ENCODE measurements around the gene CASK. TPM values are rescaled to one million over a fixed set of nuclear protein-coding genes. Genes with fewer than 3 reads are reported as not detected.

CASK gene
- total RNA-seq, 1 experiment from 2014 or later = 33.5 TPM

DNA sequence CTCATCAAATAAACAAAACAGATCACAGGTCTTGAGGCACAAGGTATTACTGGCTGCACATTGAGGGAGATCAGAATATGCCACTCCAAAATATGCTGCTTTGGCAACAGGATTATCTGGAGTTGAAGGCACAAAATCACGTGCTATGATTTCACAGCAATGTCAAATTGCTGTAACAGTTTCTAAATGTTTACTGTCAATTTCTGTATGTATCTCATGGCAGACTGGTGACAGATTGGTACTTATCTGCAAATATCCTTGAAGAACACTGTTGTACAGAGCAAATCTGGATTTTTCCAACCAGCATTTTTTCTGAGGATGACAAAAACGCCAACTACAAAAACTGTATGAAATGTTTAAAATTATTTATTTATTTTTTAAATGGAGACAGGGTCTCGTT lies 172.6 kb downstream of the CASK start:
- no TSS peak for BruUV-seq (replicated peaks)
- POLR2A ChIA-PET = no interaction called here
- intact Hi-C loops (cut with micrococcal nuclease; ENCODE audit: unreplicated experiment) = no loop called here
- DNase-seq (ENCODE audit: low read depth, low spot score) (no peak), ATAC-seq (no peak)
- Histone ChIP-seq H3K27me3 (ENCODE audit: control insufficient read depth, insufficient read depth, low read length) (no peaks in the 10 kb centered on the region), H3K27ac (ENCODE audit: low read length) (no peak overlapping the region), H3K36me3 (ENCODE audit: control insufficient read depth, insufficient read depth, low read length) (no peaks in the 10 kb centered on the region), H3K4me1 (ENCODE audit: control insufficient read depth, insufficient read depth, low read length) (no peaks in the 10 kb centered on the region), H3K9me3 (ENCODE audit: control insufficient read depth, insufficient read depth, low read depth, low read length) (no peaks in the 10 kb centered on the region), H3K4me3 (ENCODE audit: low read depth in 2 of 2, low read length in 2 of 2) (no peak overlapping the region)
- CTCF ChIA-PET = no interaction called here
- in situ Hi-C loops (cut with HindIII; ENCODE audit: low pct_unique_long_range_greater_than_20kb, low sequenced_read_pairs) = no loop called here
- TF ChIP-seq POLR2AphosphoS5 (IDR thresholded peaks at IDR 0.05; ENCODE audit: low read depth, low read length) (no peak), CTCF (IDR thresholded peaks at IDR 0.05) (no peak), TCF7L2 (IDR thresholded peaks at IDR 0.05; ENCODE audit: low read depth, low read length) (no peak), SIN3A (IDR thresholded peaks at IDR 0.05; ENCODE audit: borderline replicate concordance, insufficient read depth, low read depth, low read length) (no peak)
- TF ChIP-seq, protein P1, sequence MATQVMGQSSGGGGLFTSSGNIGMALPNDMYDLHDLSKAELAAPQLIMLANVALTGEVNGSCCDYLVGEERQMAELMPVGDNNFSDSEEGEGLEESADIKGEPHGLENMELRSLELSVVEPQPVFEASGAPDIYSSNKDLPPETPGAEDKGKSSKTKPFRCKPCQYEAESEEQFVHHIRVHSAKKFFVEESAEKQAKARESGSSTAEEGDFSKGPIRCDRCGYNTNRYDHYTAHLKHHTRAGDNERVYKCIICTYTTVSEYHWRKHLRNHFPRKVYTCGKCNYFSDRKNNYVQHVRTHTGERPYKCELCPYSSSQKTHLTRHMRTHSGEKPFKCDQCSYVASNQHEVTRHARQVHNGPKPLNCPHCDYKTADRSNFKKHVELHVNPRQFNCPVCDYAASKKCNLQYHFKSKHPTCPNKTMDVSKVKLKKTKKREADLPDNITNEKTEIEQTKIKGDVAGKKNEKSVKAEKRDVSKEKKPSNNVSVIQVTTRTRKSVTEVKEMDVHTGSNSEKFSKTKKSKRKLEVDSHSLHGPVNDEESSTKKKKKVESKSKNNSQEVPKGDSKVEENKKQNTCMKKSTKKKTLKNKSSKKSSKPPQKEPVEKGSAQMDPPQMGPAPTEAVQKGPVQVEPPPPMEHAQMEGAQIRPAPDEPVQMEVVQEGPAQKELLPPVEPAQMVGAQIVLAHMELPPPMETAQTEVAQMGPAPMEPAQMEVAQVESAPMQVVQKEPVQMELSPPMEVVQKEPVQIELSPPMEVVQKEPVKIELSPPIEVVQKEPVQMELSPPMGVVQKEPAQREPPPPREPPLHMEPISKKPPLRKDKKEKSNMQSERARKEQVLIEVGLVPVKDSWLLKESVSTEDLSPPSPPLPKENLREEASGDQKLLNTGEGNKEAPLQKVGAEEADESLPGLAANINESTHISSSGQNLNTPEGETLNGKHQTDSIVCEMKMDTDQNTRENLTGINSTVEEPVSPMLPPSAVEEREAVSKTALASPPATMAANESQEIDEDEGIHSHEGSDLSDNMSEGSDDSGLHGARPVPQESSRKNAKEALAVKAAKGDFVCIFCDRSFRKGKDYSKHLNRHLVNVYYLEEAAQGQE (IDR thresholded peaks at IDR 0.05; ENCODE audit: insufficient read depth in 1 of 2, low read depth in 2 of 2, low read length in 1 of 2) = no peak

GRCh38 chrX:41739871-41740270 lies 183.5 kb downstream of the CASK start:
- Histone ChIP-seq H3K36me3 (ENCODE audit: control insufficient read depth, insufficient read depth, low read length) (no peaks in the 10 kb centered on the region; the same call in 1 of the 2 replicates), H3K4me1 (ENCODE audit: control insufficient read depth, insufficient read depth, low read length) (no peaks in the 10 kb centered on the region), H3K27me3 (ENCODE audit: control insufficient read depth, insufficient read depth, low read length) (no peaks in the 10 kb centered on the region), H3K9me3 (ENCODE audit: control insufficient read depth, insufficient read depth, low read depth, low read length) (no peaks in the 10 kb centered on the region), H3K27ac (ENCODE audit: low read length) (no peak overlapping the region), H3K4me3 (ENCODE audit: low read depth in 2 of 2, low read length in 2 of 2) (no peak overlapping the region)
- no TSS peak for BruUV-seq (replicated peaks)
- TF ChIP-seq TCF7L2 (IDR thresholded peaks at IDR 0.05; ENCODE audit: low read depth, low read length) (no peak), SIN3A (IDR thresholded peaks at IDR 0.05; ENCODE audit: borderline replicate concordance, insufficient read depth, low read depth, low read length) (no peak), POLR2AphosphoS5 (IDR thresholded peaks at IDR 0.05; ENCODE audit: low read depth, low read length) (no peak), CTCF (IDR thresholded peaks at IDR 0.05) (no peak)
- TF ChIP-seq, protein P1 (IDR thresholded peaks at IDR 0.05; ENCODE audit: insufficient read depth in 1 of 2, low read depth in 2 of 2, low read length in 1 of 2) = no peak
- in situ Hi-C loops (cut with HindIII; ENCODE audit: low pct_unique_long_range_greater_than_20kb, low sequenced_read_pairs) = no loop called here
- intact Hi-C loops (cut with micrococcal nuclease; ENCODE audit: unreplicated experiment) = no loop called here
- ChIA-PET CTCF (no interaction called here), POLR2A (no interaction called here)
- DNase-seq (ENCODE audit: low read depth, low spot score) (no peak), ATAC-seq (no peak)

Data from Panc1 (cell line).